Measurements from ENCODE around the gene AK6.
"Not testable (repeated sequence)": the region's sequence is repeated elsewhere in the genome, so short reads cannot be mapped to it uniquely, and the experiment has no call there.

AK6 gene

GRCh38 chr5:69369340-69370121 lies at the start of gene AK6, which contains the start of the genes RAD17 and TAF9:
TSS of gene AK6 (minus strand) at chr5:69369520. CDS start at chr5:69369490, 30 bp downstream.
TSS of gene RAD17 (plus strand) at chr5:69369818. CDS start at chr5:69372209, 2,391 bp downstream.
TSS of gene TAF9 (minus strand) at chr5:69369520. CDS start at chr5:69365737, 3,783 bp downstream.
- DNase-seq: peak; percentile 26 to 57

DNA sequence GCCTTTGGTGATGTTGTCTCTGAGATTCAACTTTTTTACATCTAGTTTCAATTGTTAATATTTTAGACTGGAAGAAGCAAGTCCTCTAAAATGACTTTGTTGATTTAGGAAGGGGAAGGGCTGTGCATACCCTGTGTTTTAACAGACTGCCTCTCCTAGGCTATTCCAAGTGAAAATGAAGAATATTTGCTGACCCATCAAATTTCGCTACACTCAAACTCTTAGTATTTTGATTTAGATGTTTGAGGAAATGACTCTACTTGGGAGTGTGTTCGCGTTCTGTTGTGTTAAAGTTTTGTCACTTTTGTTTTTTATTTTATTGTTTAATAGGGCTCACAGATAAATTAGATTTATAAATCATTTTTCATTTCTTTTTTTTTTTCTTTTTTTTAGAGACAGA lies 49.2 kb upstream of the AK6 start:
- no peak for DNase-seq

- no peak for DNase-seq
Measured at GRCh38 chr5:69416699-69417098, 47.4 kb upstream of the AK6 start.

DNA sequence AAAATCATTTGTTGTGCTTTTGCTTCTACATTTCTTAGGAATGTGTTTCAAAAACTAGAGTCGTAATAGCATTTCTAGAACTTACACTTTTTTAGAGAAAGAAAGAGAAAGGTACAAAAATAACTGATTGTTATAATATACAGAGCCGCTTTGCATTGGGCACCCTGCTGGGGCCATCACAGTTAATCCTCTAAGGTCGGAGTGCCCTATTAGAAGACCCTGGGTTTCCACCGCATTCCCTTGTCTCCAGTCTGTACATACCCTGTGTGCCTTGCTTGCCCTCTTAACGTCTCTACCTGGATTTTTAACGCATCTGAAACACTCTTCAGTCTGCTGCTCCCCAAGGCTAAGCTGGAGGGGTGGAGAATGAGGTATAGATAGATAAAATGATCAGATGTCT lies 46.9 kb upstream of the AK6 start:
- no peak for DNase-seq

- DNase-seq: no peak
Measured at GRCh38 chr5:69415584-69415958, 46.3 kb upstream of the AK6 start.

GRCh38 chr5:69414885-69415583 lies 45.7 kb upstream of the AK6 start, which contains the start of gene MARVELD2:
TSS of gene MARVELD2 (plus strand) at chr5:69415116. CDS start at chr5:69419386, 4,270 bp downstream.
- DNase-seq: no peak

DNA sequence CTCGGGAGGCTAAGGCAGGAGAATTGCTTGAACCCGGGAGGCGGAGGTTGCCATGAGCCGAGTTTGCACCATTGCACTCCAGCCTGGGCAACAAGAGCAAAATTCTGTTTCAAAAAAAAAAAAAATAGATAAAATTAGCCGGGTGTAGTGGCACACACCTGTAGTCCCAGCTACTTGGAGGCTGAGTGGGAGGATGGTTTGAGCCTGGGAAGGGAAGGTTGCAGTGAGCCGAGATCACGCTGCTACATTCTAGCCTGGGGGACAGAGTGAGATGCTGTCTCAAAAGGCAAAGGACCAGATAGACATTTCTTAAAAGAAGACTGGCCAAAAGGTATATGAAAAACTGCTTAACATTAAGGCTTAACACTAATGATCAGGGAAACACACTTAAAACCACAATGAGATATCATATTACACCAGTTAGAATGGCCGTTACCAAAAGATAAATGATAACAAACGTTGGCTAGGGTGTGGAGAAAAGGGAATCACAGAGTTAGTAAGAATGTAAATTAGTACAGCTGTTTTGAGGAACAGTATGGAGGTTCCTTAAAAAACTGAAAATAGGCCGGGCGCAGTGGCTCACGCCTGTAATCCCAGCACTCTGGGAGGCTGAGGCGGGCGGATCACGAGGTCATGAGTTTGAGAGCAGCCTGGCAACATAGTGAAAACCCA lies 35.5 kb upstream of the AK6 start:
- no peak for DNase-seq

DNA sequence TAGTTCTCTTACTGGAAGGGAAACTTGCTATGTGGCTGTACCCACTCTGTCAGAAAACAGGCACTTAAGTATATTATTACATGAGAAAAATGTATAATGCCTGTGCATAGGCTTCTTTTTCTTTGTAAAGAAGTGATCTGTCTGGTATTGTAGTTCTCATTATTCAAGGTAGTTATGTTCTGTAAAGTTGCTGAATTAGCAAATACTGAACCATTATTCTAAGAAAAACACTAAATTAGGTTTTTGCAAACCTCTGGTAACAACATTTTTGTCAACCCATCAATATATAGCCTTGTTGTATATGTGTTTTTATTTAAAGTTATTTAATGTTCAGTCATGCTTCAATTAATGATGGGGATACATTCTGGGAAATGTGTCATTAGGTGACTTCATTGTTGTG lies 9.1 kb upstream of the AK6 start:
- no peak for DNase-seq

DNA sequence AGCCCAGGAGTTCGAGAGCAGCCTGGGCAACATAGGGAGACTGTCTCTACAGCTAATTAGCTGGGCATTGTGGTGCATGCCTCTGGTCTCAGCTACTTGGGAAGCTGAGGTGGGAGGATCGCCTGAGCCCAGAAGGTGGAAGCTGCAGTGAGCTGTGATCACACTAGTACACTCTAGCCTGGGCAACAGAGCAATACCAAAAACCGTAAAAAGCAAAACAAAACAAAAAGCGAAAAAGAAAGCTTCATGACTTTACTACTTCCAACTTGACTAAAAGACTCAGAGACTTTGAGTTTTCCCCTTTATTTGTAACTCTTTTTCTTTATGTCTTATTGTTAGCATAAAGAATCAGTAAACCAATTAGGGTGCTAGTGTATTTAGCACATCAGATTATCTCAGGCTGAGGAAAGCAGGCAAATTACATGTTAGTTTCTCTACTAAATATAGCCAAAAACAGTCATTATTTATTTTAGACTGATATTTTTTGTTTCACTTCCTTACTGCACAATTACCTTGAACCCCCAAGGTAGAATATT lies 5.7 kb upstream of the AK6 start:
- DNase-seq: no peak

DNA sequence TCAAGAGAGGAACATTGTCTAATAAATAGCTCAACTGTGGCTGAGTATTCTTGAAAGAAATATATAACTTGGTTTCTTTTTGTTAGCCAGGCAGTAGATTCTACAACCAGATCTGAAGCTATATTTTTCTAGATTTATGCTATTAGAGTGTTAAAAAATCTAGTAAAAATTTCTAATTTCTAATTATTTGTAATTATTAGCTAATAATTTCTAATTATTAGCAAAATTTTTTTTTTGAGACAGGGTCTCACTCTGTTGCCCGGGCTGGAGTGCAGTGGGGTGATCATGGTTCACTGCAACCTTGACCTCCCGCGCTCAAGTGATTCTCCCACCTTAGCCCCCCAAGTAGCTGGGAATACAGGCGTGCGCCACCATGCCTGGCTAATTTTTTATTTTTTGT lies 3.1 kb upstream of the AK6 start:
- no peak for DNase-seq

- DNase-seq: not testable (repeated sequence)
Measured at GRCh38 chr5:69370335-69370734, 1.0 kb upstream of the AK6 start.

DNA sequence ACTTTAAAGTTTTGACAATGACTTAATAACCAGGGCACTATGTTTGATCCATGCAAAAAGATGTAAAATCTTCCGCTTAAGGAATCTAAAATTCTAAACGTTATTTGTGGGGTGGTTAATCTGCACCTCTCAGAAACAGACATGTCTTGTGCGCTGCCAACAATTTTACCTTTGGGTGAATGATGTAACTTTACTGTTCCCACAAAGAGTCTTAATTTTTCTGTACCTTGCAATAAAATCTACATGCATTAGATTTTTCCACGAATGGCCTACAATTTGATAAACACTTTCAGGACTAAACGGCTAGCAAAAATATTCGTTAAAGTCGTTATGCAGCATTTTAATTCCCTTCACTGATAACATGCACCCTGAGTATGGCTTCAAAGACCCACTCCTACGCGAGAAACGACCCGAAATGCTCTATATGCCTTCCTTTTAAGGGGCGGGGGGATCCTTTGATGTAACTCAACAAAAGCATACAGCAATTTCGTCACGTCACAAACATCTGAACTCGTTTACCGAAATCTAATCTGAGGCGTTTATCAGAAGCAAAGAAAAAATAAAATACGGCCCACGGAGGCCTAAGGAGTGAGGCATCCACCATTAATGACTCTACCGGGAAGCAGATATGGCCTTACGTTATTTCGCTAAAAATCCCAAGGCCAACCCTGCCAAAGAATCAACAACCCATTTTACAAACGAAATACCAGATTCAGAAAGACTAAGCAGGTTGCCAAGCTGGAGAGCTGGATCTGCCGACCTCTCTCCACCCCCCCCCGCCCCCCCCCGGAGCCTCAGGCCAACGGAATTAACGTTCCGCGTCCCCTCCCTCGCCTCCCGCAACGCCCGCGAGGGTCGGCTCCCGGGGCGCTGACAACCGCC lies 621 bp downstream of the AK6 start:
- DNase-seq: no peak

- no peak for DNase-seq
Measured at GRCh38 chr5:69367697-69368279, 1.5 kb downstream of the AK6 start.

DNA sequence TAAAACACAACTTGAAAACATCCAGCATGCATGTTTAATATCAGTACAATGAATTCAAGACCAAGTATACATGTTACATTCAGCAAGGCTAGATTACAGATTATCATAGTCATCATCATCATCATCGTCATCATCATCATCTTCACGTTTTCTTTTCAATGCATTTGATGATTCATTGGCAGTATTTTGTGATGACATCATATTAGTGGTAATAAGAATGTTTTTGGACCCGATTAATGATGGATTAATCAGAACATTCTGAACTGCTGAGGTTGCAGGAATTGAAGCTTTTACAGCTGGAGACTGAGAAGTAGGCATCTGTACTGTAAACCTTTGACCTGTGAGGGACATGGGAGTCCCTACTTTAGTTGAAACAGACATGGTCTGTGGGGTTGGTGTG lies 4.5 kb downstream of the AK6 start:
- DNase-seq: no peak

DNA sequence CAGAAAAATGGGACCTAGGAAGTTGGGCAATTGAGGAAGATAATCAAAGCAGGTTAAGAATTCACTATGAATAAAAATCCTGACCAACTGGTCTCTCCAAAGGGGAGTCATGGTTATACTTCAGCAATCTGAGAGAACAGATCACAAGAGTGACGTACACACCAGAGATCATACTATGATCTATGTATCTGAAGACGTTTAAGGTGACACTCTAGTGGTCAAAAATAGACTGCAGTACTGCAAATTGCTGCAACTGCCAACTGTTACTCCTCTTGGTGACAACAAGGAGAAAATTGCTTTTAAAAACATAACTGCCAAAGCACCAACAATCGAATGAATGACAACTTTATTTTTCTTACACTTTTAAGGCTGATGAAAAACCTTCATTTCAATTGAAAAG lies 4.9 kb downstream of the AK6 start:
- DNase-seq: no peak

DNA sequence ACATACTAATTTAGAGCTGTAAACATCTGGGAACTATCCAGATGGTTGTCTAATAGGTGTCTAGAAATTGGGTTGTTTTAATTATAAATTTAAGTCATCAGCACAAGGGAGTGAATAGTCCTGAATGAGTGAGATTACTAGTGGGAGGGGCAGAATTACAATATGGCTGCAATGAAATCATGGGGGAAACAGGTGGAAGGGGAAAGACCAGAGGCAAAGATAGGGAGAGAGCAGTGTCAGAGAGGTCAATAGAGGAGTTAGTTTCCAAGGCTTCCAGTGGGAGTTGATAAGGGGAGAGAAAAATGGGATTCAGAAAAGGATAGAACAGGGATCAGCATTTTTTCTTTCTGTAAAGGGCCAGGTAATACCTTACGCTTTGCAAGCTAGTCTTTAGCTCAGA lies 8.9 kb downstream of the AK6 start:
- DNase-seq: no peak

DNA sequence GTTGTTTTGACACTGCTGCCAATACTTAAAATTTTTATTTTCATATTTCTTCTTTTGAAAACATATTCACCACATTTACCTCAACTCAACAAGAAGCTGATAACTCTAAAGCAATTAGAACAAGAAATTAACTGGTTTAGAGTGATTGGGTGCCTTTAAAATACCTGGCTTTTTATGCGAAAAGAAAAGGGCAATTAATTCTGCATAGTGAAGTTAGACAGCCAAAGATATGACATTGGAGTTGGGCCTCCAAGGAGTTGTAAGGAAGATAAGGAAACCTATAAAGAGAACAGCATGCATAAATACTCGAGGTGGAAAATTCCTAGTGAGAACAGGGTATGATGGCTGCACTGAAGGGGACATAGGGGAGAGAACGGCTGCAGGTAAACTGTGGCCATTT lies 9.6 kb downstream of the AK6 start:
- no peak for DNase-seq

- DNase-seq: no peak
Measured at GRCh38 chr5:69350664-69351063, 18.7 kb downstream of the AK6 start.

- no peak for DNase-seq
Measured at GRCh38 chr5:69343083-69343482, 26.2 kb downstream of the AK6 start.

GRCh38 chr5:69341520-69342161 lies 27.7 kb downstream of the AK6 start:
- no peak for DNase-seq

GRCh38 chr5:69335341-69335935 lies 33.9 kb downstream of the AK6 start:
- no peak for DNase-seq
